NT2/D1 (cell line): ENCODE data around the gene MOB3B.

Experiments
- SUZ12 ChIP-seq: IDR thresholded peaks from 2 replicates; pipeline ENCODE4 v1.6.1; 2011; ENCODE audit not compliant: insufficient read length, insufficient read depth; ENCODE audit errors: extremely low read depth
- YY1 ChIP-seq: IDR thresholded peaks from 2 replicates; pipeline ENCODE4 v1.6.1; 2011; ENCODE audit not compliant: insufficient read length, insufficient read depth
- ZNF274 ChIP-seq: IDR thresholded peaks from 2 replicates; pipeline ENCODE4 v1.6.1; 2011; ENCODE audit warnings: mild to moderate bottlenecking, low read depth, low read length

- no peak for TF ChIP-seq SUZ12
- TF ChIP-seq YY1: no peak
- no peak for TF ChIP-seq ZNF274
Observed at GRCh38 chr9:27469550-27469949, 60.1 kb downstream of the MOB3B start.
